ENCODE results near the gene DIP2C.
A peak's percentile ranks its signal among the peaks of the same experiment; 100 is the strongest.

Gene DIP2C

DNA sequence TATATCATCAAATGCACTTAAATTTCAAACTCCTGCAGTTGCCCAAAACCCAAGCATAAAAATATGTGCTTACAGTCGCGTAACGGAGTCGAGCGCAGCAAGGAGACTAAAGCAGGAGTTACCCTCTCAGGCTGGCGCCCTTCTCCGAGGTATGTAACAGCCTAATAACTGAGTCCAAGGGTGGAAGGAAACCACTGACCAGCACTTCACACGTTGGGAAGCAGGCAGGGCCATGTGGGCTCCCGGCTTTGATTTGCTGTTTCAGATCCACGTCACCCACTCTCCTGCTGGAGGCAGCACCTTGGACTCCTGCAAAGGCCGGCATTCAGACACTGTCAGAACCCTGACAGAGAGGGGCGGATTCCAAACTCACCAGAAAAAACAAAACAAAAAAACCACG is 123.8 kb downstream of the DIP2C start:
- DNase-seq = no peak

- DNase-seq = no peak
These were observed 124.3 kb downstream of the DIP2C start for GRCh38 chr10:565146-565545.

DNA sequence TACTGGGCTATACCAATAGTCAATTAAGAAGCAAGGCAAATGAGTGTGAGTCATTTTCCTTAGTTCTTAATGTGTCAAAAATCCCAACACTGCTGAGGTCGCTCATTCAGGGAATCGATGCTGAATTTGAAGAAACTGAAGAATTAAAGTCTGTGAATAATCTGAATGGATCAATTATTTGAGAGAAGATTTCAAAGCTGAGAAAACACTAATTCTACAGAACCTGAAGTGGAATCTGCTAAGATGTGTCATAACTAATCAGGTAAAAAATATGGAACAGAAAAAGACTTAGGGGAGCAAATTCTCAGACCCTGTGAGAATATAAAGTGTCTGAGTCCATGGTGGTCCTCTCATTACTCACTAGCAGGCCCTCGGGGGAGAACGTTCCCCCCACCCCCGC is 125.6 kb downstream of the DIP2C start:
- DNase-seq = no peak

DNA sequence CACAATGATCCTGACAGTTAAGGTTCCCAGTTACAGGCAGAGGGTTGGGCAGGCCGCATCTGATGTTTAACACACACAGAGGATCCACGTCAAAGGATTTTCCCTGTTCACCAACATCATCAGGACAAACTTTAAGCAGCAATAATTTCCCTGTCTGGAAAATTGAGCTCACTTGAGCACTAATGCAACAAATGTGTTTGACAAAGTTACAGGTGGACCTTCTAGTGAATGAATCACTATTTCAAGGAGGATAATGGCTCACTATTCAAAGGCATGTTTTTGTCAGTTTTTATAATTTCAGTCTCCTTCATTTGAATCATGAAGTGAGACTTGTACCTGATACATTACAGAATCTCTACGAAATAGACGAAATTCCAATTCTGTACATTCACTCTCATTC is 127.3 kb downstream of the DIP2C start:
- DNase-seq = no peak

GRCh38 chr10:561721-562120 is 127.7 kb downstream of the DIP2C start:
- DNase-seq = no peak

DNA sequence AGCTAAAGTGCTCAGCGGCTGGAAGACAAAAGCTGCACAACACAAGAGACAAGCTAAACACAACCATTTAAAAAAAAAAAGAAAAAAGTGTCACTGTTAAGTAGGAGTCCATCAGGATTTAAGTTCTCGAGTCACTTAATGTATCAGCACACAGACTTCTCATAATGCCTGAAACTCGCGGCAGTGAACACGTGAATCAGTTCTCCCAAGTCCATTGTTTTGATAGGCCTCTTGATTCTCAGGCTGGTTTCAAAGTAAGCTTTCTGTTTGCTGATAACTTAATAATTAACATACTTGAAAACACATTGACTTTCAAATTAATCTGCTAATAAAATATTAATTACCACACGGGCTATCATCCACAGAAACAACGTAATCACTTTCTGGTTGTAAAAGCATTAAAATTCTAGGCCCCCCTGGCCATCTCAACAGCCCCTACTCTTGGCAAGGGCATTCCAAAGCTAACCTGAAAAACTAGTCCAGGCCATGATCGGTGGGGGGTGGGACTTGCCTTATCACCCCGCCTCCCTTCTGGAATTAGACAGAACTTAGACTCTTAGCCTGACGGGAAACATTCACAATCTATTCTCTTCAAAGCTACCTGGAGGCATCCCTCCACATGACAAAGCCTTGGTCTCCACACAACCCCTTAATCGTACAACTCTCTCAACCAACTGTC is 129.0 kb downstream of the DIP2C start:
- DNase-seq = no peak

GRCh38 chr10:559767-560047 is 129.8 kb downstream of the DIP2C start:
- DNase-seq = no peak

GRCh38 chr10:558891-559766 is 130.3 kb downstream of the DIP2C start:
- DNase-seq = no peak

GRCh38 chr10:558364-558763 is 131.1 kb downstream of the DIP2C start:
- DNase-seq = no peak

DNA sequence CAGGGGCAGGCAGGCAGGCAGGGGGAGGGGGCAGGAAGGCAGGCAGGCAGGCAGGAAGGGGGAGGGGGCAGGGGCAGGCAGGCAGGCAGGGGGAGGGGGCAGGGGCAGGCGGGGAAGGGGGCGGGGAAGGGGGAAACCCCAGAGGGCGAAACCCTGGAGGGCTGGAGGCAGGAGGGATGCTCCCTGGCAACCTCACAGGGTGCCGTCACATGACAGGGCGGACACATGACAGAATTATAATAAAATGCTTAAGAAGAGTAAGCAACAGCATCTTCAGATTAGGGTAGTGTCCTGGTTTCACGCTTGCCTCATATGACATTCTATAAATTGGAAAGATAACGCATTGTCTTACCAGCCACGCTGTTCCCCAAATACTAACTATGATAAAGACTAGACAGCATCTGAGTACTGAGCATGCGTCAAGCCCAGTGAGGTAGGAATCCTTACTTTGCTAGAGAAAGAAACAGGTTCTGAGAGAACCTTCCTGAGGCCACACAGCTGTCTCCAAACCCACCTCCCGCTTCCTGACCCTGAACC is 131.6 kb downstream of the DIP2C start:
- DNase-seq = peak in 1 of 2 donors; percentile 11

- no peak for DNase-seq
These were observed 132.4 kb downstream of the DIP2C start for GRCh38 chr10:556971-557637.

- no peak for DNase-seq
These were observed 133.7 kb downstream of the DIP2C start for GRCh38 chr10:555682-556350.

GRCh38 chr10:555281-555680 is 134.2 kb downstream of the DIP2C start:
- DNase-seq = no peak

DNA sequence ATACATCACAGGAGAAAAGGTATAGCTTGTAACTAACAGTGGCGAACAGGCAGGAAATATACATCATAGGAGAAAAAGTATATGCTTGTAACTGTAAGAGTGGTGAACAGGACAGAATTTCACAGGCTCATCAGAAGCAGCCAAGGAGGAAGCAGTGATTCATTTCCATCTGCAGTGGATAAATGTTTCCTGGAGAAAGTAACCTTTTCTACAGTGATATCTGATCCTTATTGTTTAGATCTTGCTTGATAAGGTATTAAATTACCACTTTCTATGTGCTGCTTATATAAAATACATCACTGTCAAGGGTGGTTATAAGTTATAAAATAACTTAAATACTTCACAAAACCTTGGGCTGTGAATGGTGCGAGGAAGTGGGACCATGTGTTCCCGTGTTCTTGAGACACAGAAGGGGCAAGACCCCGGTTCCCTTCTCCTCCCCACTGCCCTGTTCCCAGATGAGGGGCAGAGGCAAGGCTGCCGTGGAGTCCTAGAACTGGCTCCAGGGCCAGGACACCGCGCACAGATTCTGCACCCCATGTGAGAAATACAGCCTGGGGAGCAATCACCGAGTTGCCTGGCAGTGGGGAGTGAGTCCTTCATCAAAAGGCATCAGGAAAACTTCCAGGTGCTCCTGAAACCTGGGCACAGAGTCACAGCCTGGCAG is 135.2 kb downstream of the DIP2C start:
- DNase-seq = no peak

GRCh38 chr10:553233-553632 is 136.2 kb downstream of the DIP2C start:
- no peak for DNase-seq

GRCh38 chr10:552679-553078 is 136.8 kb downstream of the DIP2C start:
- no peak for DNase-seq

GRCh38 chr10:551373-552252 is 137.9 kb downstream of the DIP2C start:
- no peak for DNase-seq

GRCh38 chr10:550665-551372 is 138.6 kb downstream of the DIP2C start:
- DNase-seq = no peak

GRCh38 chr10:549391-549790 is 140.1 kb downstream of the DIP2C start:
- no peak for DNase-seq

GRCh38 chr10:548238-548901 is 141.1 kb downstream of the DIP2C start:
- DNase-seq = no peak
